Glutamatergic neuron (in vitro differentiated cells): Measurements from ENCODE around the gene HIPK2. TPM values are rescaled to one million over a fixed set of nuclear protein-coding genes. Genes with fewer than 3 reads are reported as not detected.

Source experiments
- DNase-seq: peaks from one replicate; pipeline ENCODE4 v3.0.0; 2022
- H3K27ac Mint-ChIP-seq: one replicate; pipeline ENCODE4 v1.8.0; 2020; ENCODE audit warnings: mild to moderate bottlenecking, mixed read lengths, inconsistent platforms; ENCODE audit not compliant: unreplicated experiment
- H3K27me3 Mint-ChIP-seq: one replicate; pipeline ENCODE4 v1.8.0; 2020; ENCODE audit warnings: mild to moderate bottlenecking, moderate library complexity, mixed read lengths, inconsistent platforms; ENCODE audit not compliant: unreplicated experiment
- H3K36me3 Mint-ChIP-seq: one replicate; pipeline ENCODE4 v1.8.0; 2020; ENCODE audit warnings: mild to moderate bottlenecking, mixed read lengths, inconsistent platforms; ENCODE audit not compliant: unreplicated experiment
- H3K4me1 Mint-ChIP-seq: one replicate; pipeline ENCODE4 v1.8.0; 2020; ENCODE audit warnings: mild to moderate bottlenecking, low read depth, mixed read lengths, inconsistent platforms; ENCODE audit not compliant: unreplicated experiment
- H3K4me3 Mint-ChIP-seq: one replicate; pipeline ENCODE4 v1.8.0; 2020; ENCODE audit warnings: mild to moderate bottlenecking, mixed read lengths, inconsistent platforms; ENCODE audit not compliant: unreplicated experiment
- H3K9me3 Mint-ChIP-seq: one replicate; pipeline ENCODE4 v1.8.0; 2020; ENCODE audit warnings: mild to moderate bottlenecking, moderate library complexity, mixed read lengths, inconsistent platforms; ENCODE audit not compliant: unreplicated experiment
- total RNA-seq: library from RNA; stranded (reverse); fragmentation: NEBNext Ultra II Directional; extraction: Animal tissue kit (Norgen Biotek cat#: 25700); gene quantifications from one replicate; pipeline ENCODE4 v1.2.1, GENCODE V29; 2021; ENCODE audit not compliant: unreplicated experiment
- TF ChIP-seq, protein P1 (sequence below): fragments of 200-600 bp; sonication (generic); IDR thresholded peaks from one replicate; pipeline ENCODE4 v1.5.0; 2021; ENCODE audit not compliant: partially characterized antibody, unreplicated experiment

HIPK2 gene
- total RNA-seq, 1 donor from 2014 or later: 36.9 TPM

DNA sequence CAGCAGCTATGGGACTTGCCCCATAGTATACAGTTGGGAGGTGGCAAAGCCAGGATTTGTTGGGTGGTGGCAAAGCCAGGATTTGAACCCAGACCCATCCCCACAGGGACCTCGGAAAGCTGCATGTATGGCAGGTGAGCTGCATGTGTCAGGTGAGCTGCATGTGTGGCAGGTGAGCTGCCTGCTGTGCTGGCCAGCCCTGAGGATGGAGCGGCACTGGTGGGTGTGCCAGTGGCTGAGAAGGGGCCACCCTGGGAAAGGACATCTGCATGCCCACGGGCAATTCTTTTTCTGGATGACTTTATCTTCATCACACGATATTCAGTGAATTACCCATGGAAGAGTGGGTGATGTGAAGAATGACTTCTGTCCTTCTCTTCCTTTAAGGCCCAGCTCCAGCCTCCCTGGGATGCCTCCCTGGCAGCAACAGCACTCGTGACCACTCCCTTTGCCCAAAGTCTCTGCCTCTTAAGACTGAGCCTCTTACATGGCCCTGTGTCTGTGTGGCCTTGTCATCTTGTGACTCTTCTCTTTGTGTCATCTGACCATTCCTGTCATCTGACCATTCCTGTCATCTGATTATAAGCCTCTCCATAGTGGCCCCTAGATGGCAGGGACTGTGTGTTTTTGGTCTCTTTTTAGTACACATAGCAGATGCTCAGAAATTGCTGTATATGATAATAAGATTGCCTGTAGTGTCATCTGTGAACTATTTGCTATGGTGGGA, 229.3 kb downstream of the HIPK2 start:
- Mint-ChIP-seq H3K36me3 (peaks cover 3% of the 10 kb centered on the region), H3K27me3 (peaks cover 3% of the 10 kb centered on the region), H3K27ac (no peak overlapping the region), H3K4me3 (no peak overlapping the region), H3K9me3 (peaks cover 3% of the 10 kb centered on the region), H3K4me1 (no peaks in the 10 kb centered on the region)
- DNase-seq: no peak
- TF ChIP-seq, protein P1, sequence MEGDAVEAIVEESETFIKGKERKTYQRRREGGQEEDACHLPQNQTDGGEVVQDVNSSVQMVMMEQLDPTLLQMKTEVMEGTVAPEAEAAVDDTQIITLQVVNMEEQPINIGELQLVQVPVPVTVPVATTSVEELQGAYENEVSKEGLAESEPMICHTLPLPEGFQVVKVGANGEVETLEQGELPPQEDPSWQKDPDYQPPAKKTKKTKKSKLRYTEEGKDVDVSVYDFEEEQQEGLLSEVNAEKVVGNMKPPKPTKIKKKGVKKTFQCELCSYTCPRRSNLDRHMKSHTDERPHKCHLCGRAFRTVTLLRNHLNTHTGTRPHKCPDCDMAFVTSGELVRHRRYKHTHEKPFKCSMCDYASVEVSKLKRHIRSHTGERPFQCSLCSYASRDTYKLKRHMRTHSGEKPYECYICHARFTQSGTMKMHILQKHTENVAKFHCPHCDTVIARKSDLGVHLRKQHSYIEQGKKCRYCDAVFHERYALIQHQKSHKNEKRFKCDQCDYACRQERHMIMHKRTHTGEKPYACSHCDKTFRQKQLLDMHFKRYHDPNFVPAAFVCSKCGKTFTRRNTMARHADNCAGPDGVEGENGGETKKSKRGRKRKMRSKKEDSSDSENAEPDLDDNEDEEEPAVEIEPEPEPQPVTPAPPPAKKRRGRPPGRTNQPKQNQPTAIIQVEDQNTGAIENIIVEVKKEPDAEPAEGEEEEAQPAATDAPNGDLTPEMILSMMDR: no peak

GRCh38 chr7:139544645-139545044, 233.2 kb downstream of the HIPK2 start:
- TF ChIP-seq, protein P1: no peak
- no peak overlapping the region for H3K27ac Mint-ChIP-seq

GRCh38 chr7:139543801-139544603, 233.8 kb downstream of the HIPK2 start:
- H3K36me3 Mint-ChIP-seq: no peaks in the 10 kb centered on the region
- H3K4me1 Mint-ChIP-seq: no peaks in the 10 kb centered on the region
- TF ChIP-seq, protein P1: no peak
- no peak overlapping the region for H3K4me3 Mint-ChIP-seq
- peaks cover 3% of the 10 kb centered on the region for H3K9me3 Mint-ChIP-seq
- H3K27me3 Mint-ChIP-seq: peaks cover 3% of the 10 kb centered on the region
- DNase-seq: no peak
- no peak overlapping the region for H3K27ac Mint-ChIP-seq

More at GRCh38 chr7:139544645-139545044, 233.2 kb downstream of the HIPK2 start:
- H3K27me3 Mint-ChIP-seq: peaks cover 3% of the 10 kb centered on the region
- no peak overlapping the region for H3K4me3 Mint-ChIP-seq
- H3K9me3 Mint-ChIP-seq: peaks cover 3% of the 10 kb centered on the region
- DNase-seq: no peak
- no peaks in the 10 kb centered on the region for H3K36me3 Mint-ChIP-seq
- H3K4me1 Mint-ChIP-seq: no peaks in the 10 kb centered on the region

DNA sequence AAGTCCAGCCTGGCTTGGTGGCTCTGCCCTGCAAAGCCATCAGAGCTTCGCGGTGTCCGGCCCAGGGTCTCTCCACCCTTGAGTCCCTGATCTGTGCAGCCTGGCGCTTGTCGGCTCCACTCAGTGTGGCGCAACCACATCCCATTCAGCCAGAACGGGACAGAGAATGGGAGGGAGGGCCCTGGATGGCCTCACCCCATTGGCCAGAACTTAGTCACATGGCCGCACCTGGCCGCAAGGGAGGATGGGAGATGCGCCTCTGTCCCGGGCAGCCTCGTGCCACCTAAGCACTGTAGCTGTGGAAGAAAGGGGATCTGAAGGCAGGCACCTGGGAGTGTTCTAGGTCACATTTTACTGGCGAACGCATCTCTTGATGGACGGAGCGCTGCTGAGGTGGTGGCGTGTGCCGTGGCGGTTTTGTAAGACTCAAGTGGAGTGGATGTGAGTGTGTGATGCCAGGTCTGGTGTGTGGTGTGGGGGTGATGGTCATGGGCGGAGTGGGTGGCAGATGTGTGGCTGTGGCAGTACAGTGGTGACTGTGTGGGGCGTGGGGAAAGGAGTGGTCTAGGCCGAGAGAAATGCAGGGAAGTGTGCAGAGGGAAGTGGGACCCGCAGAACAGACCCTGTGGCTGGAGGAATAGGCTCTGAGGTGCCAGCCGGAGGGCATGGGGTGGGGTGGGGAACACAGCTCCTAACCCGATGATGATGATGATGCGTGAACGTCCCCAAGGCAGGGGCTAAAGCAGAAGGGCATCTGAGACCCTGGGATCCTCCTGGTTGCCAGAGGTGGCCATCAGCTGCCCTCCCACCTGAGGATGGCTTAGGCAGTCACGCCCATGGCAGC, 235.3 kb downstream of the HIPK2 start:
- no peaks in the 10 kb centered on the region for H3K36me3 Mint-ChIP-seq
- TF ChIP-seq, protein P1: no peak

More for the DNA sequence above, 235.3 kb downstream of the HIPK2 start:
- H3K4me3 Mint-ChIP-seq: no peak overlapping the region
- DNase-seq: no peak
- peaks cover 3% of the 10 kb centered on the region for H3K27me3 Mint-ChIP-seq
- H3K4me1 Mint-ChIP-seq: no peaks in the 10 kb centered on the region
- H3K9me3 Mint-ChIP-seq: peaks cover 3% of the 10 kb centered on the region
- no peak overlapping the region for H3K27ac Mint-ChIP-seq
